GM18519 (cell line): ENCODE data around the gene CYP4F8.
"Not testable (repeated sequence)": the region's sequence is repeated elsewhere in the genome, so short reads cannot be mapped to it uniquely, and the experiment has no call there.

Experiments used
- ATAC-seq: cut with Tn5 transposase; IDR thresholded peaks from one replicate; pipeline ENCODE4 v1.9.1; 2021; ENCODE audit warnings: mild to moderate bottlenecking, moderate library complexity; ENCODE audit not compliant: unreplicated experiment, low FRiP score

The CYP4F8 gene

DNA sequence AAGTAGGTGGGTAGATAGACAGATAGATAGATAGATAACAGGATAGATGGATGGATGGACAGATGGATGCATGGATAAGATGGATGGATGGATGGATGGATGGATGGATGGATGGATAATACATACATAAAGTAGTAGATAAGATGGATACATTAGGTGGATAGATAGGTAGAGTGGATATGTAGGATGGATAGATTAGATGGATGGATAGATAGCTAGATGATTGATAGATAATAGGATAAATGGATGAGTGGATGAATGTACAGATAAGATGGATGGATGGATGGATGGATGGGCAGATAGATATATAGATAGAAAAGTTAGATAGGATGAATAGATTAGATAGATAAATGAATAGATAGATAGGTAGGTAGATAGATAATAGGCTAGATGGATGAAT lies 27.8 kb downstream of the CYP4F8 start:
- no peak for ATAC-seq

DNA sequence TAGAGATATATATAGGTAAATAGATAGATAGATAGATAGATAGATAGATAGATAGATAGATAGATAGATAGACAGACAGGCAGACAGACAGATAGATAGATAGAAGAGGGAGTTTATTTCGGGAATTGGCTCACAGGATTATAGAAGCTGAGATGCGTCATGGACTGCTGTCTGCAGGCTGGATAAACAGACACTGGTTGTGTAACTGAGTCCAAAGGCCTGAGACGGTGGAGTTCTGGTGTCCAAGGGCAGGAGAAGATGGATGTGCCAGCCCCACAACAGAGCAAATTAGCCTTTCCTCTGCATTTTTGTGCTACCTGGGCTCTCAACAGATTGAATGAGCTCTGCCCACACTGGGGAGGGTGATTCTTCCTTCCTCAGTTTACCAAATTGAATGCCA lies 28.4 kb downstream of the CYP4F8 start:
- ATAC-seq = no peak

DNA sequence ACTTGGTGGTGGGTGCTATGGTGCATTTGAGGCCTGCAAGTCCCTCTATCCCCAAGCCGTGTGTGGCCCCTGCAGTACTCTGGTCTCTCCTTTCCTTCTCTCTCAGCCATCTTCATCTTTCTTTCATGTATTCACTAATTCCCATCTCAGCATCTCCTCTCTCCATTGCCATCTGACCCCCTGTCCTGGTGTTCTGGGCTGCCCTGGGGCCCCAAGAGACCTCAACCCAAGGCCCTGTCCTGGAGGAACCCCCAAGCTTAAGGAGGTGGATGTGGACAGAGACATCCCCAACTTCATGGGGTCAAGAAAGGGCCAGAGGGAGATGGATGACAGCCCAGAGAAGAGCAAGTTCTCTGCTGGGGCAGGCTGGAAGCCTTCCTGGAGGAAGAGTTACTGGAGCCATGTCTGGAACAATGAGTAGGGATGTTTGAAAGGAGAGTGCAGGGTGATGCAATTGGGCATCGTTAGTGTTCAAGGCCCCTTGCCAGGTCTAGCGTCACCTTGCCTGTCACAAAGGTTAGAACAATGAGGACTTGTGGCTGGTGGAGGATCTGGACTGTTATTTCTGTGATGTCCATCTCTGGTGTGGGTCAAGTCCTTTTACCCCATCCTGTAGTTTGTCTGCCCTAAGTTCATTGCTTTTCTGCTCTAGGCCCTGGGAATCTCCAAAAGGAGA lies 29.2 kb downstream of the CYP4F8 start:
- no peak for ATAC-seq

DNA sequence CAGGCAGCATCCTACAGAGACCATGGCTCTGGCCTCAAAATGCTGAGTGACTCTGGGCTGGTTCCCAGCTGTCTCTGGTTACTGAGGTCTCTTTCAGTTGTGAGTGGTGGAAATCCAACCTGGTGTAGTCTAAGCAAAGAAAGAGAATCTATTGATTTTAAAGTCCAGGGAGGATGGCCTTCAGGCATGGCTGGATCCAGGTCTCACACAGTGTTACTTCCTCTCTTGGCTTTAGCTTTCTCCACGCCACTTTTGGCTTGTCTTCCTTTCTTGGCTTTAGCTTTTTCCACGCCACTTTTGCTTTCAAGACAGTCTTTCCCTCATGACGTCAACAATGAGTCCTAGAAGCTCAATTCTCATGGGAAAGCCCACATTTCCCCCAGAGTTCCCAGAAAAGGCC lies 29.8 kb downstream of the CYP4F8 start:
- ATAC-seq = no peak

DNA sequence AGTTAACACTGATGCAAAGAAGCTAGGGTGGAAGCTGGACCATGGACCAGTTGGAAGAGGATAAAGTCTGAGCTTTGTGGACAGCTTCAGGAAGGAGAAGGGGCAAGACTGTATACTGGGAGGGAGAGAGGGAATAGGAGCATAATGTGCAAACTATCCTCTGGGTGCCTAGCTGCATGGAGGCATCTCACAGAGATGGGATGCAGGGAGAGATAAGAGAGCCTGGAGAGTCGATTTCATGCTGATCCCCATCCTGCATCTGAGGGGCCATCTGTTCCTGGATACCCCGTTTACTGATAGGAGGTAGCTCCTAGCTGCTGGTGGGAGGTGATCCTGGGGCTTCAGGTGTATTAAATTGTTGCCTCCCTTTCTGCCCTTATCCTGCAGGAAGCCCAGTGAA lies 34.5 kb downstream of the CYP4F8 start:
- ATAC-seq = no peak

- not testable (repeated sequence) for ATAC-seq
These were observed 35.1 kb downstream of the CYP4F8 start for GRCh38 chr19:15650123-15650522.

- ATAC-seq = no peak
These were observed 36.8 kb downstream of the CYP4F8 start for GRCh38 chr19:15651791-15652190.

DNA sequence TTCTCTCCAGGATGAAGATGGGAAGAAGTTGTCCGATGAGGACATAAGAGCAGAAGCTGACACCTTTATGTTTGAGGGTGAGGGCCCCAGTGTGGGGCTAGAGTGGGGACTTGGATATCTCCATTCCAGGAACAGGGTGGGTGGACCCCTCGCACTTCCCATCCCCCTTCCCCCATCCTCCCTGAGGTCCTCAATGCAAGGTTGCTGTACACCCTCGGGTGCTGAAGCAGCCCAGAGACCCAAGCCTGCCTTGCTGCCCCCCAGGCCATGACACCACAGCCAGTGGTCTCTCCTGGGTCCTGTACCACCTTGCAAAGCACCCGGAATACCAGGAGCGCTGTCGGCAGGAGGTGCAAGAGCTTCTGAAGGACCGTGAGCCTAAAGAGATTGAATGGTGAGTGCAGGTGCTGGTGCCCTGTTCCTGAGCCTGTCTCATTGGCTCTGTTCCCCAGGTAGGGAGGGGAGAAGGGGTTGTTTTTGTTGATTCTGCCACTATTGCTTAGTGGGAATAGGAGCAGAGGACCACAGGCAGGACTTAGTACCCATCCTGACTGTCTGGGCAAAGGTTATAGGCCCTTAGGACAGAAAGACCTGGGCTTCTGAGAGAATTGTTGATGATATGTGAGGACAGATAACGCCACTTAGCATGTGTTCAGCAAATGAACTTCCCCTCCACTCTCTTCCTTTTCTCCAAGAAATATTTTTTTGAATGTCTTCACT lies 37.7 kb downstream of the CYP4F8 start:
- no peak for ATAC-seq

DNA sequence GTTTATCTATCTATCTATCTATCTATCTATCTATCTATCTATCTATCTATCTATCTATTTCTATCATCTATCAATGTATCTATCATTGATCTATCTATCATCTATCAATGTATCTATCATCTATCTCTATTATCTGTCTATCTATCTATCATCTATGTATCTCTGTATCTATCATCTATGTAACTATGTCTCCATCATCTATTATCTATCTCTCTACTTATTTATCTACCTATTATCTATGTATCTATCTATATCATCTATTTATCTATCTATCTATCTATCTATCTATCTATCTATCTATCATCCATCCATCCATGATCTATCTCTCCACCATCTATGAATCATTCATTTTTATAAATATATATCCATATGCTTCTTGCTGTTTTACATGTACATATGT lies 41.4 kb downstream of the CYP4F8 start:
- no peak for ATAC-seq

- no peak for ATAC-seq
These were observed 48.2 kb downstream of the CYP4F8 start for GRCh38 chr19:15663247-15663646.

DNA sequence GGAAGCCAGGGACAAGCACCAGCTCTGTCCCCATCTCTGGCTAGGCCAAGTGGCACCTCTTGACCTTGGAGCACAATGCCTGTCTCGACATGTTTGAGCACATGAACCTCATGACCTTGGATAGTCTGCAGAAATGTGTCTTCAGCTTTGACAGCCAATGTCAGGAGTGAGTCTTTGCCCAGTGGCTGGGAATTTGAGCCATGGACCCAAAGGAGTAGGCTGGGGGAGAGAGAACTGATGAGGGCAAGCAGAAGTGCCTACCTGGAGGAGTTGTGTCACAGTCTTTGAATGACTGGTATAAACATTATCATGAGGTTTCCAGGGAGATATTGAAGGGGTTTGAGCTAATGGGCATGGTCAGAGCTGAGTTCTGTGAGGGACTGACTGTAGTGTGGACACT lies 51.2 kb downstream of the CYP4F8 start:
- no peak for ATAC-seq

DNA sequence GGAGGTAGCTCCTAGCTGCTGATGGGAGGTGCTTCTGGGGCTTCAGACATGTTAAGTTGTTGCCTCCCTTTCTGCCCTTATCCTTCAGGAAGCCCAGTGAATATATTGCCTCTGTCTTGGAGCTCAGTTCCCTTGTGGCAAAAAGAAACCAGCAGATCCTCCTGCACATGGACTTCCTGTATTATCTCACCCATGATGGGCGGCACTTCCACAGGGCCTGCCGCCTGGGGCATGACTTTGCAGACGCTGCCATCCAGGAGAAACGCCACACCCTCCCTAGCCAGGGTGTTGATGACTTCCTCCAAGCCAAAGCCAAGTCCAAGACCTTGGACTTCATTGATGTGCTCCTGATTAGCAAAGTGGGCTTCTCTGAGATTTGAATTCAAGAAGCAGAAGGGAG lies 51.9 kb downstream of the CYP4F8 start:
- no peak for ATAC-seq

GRCh38 chr19:15669440-15669839 lies 54.4 kb downstream of the CYP4F8 start:
- no peak for ATAC-seq

- ATAC-seq = no peak
These were observed 54.9 kb downstream of the CYP4F8 start for GRCh38 chr19:15669891-15670290.

- no peak for ATAC-seq
These were observed 56.3 kb downstream of the CYP4F8 start for GRCh38 chr19:15671237-15671821.

GRCh38 chr19:15671891-15672579 lies 57.0 kb downstream of the CYP4F8 start:
- no peak for ATAC-seq

GRCh38 chr19:15672580-15673175 lies 57.7 kb downstream of the CYP4F8 start, which contains the start of gene CYP4F12:
CYP4F12 (plus strand) TSS chr19:15673087; CDS start chr19:15673530, 443 bp downstream.
- ATAC-seq = no peak

DNA sequence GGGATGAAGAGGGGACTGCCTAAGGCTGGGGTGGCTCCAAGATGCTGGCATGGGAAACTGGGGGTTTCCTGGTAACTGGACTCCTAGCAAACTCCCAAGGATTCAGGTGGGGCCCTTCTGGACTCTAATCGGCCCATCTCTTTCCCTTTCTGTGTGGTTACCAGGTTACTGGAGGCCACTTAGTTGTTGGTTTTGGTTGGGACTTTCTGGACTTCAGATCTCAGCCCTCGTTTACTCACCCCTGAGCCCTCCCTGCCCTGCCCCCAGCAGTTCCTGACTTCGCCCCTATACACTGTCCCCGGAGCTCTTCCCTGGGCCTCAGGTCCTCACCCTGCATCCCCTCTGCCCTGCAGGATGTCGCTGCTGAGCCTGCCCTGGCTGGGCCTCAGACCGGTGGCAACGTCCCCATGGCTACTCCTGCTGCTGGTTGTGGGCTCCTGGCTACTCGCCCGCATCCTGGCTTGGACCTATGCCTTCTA lies 58.2 kb downstream of the CYP4F8 start:
- no peak for ATAC-seq

GRCh38 chr19:15675560-15675959 lies 60.5 kb downstream of the CYP4F8 start:
- ATAC-seq = no peak

- no peak for ATAC-seq
These were observed 64.1 kb downstream of the CYP4F8 start for GRCh38 chr19:15679089-15679488.

GRCh38 chr19:15679865-15680264 lies 64.8 kb downstream of the CYP4F8 start:
- not testable (repeated sequence) for ATAC-seq
